Karpas-422 (cell line): Measurements from ENCODE around the gene CELA1. TPM values are rescaled to one million over a fixed set of nuclear protein-coding genes. Genes with fewer than 3 reads are reported as not detected.

Experiments
- DNase-seq: peaks from one replicate; pipeline ENCODE4 v3.0.0-alpha.2; 2015
- H2AFZ ChIP-seq: fragments of 200-600 bp; sonication (generic); 2 replicates; pipeline ENCODE4 v1.6.1; 2014; ENCODE audit warnings: antibody characterized with exemption, low read length, mixed read lengths
- H3K27ac ChIP-seq: fragments of 200-600 bp; sonication (generic); 2 replicates; pipeline ENCODE4 v1.5.1; 2014; ENCODE audit warnings: mild to moderate bottlenecking, low read length, moderate library complexity
- H3K27me3 ChIP-seq: fragments of 200-600 bp; sonication (generic); 2 replicates; pipeline ENCODE4 v1.6.1; 2014; ENCODE audit warnings: low read length, mixed read lengths
- H3K36me3 ChIP-seq: fragments of 200-600 bp; sonication (generic); 2 replicates; pipeline ENCODE4 v1.6.1; 2014; ENCODE audit warnings: low read length, mixed read lengths; ENCODE audit not compliant: insufficient read depth
- H3K4me1 ChIP-seq: fragments of 200-600 bp; sonication (generic); 2 replicates; pipeline ENCODE4 v1.6.1; 2014; ENCODE audit warnings: mild to moderate bottlenecking, low read length, mixed read lengths
- H3K4me2 ChIP-seq: fragments of 200-600 bp; sonication (generic); 2 replicates; pipeline ENCODE4 v1.6.1; 2014; ENCODE audit warnings: low read length, low read depth, mild to moderate bottlenecking; ENCODE audit not compliant: poor library complexity, severe bottlenecking
- H3K4me3 ChIP-seq: fragments of 200-600 bp; sonication (generic); 2 replicates; pipeline ENCODE4 v1.5.1; 2014; ENCODE audit warnings: mild to moderate bottlenecking, antibody characterized with exemption, low read length, mixed read lengths
- H3K79me2 ChIP-seq: fragments of 200-600 bp; sonication (generic); 2 replicates; pipeline ENCODE4 v1.6.1; 2014; ENCODE audit warnings: mild to moderate bottlenecking, low read length, mixed read lengths
- H3K9ac ChIP-seq: fragments of 200-600 bp; sonication (generic); 2 replicates; pipeline ENCODE4 v1.6.0; 2014; ENCODE audit warnings: low read length
- H3K9me2 ChIP-seq: fragments of 200-600 bp; sonication (generic), shearing (Covaris generic); replicated peaks from 2 replicates; pipeline ENCODE4 v1.6.0; 2014; ENCODE audit warnings: mild to moderate bottlenecking, low read length, moderate library complexity; ENCODE audit not compliant: insufficient read depth
- H3K9me3 ChIP-seq: fragments of 300-700, 200-600 bp; sonication (generic); 2 replicates; pipeline ENCODE4 v1.6.1; 2014; ENCODE audit warnings: low read length, mixed read lengths
- H4K20me1 ChIP-seq: fragments of 200-600 bp; sonication (generic); 2 replicates; pipeline ENCODE4 v1.6.1; 2014; ENCODE audit warnings: mild to moderate bottlenecking, antibody characterized with exemption, low read length, low read depth; ENCODE audit not compliant: insufficient read depth
- total RNA-seq: library from RNA; depleted of rRNA; stranded (reverse); fragments of >200 nt; shearing (Covaris generic); gene quantifications from 2 replicates; pipeline ENCODE4 v1.2.3, GENCODE V29; 2014; ENCODE audit warnings: low replicate concordance

Gene CELA1
- total RNA-seq, 1 experiment from 2014 or later, result not detected

- no peak overlapping the region for H3K27ac ChIP-seq
- H3K4me3 ChIP-seq, result no peak overlapping the region
- no peaks in the 10 kb centered on the region for H4K20me1 ChIP-seq
- peaks cover 11% of the 10 kb centered on the region for H3K4me1 ChIP-seq
- H3K9ac ChIP-seq, result no peak overlapping the region
- no peaks in the 10 kb centered on the region for H3K79me2 ChIP-seq
- H3K9me3 ChIP-seq, result no peaks in the 10 kb centered on the region
- no peak for DNase-seq
- H3K36me3 ChIP-seq, result no peaks in the 10 kb centered on the region
- H3K4me2 ChIP-seq, result no peak overlapping the region
- no peaks in the 10 kb centered on the region for H3K9me2 ChIP-seq
- no peak overlapping the region for H2AFZ ChIP-seq
- no peaks in the 10 kb centered on the region for H3K27me3 ChIP-seq
Observed at GRCh38 chr12:51370667-51371066, 24.2 kb upstream of the CELA1 start.

GRCh38 chr12:51369581-51369980, 23.1 kb upstream of the CELA1 start:
- DNase-seq, result no peak
- Histone ChIP-seq H2AFZ (no peak overlapping the region), H3K9ac (no peak overlapping the region), H3K9me2 (no peaks in the 10 kb centered on the region), H3K9me3 (no peaks in the 10 kb centered on the region), H3K36me3 (no peaks in the 10 kb centered on the region), H3K4me1 (peaks cover 11% of the 10 kb centered on the region), H3K27me3 (no peaks in the 10 kb centered on the region), H3K4me2 (no peak overlapping the region), H3K27ac (no peak overlapping the region), H3K4me3 (no peak overlapping the region), H3K79me2 (no peaks in the 10 kb centered on the region), H4K20me1 (no peaks in the 10 kb centered on the region)

- H3K9me3 ChIP-seq, result no peaks in the 10 kb centered on the region
- peak overlapping the region; percentile 23 for H3K4me2 ChIP-seq
- H3K4me1 ChIP-seq, result peaks cover 11% of the 10 kb centered on the region
- peak; percentile 47 for DNase-seq
- H3K4me3 ChIP-seq, result no peak overlapping the region
- no peaks in the 10 kb centered on the region for H3K79me2 ChIP-seq
- no peaks in the 10 kb centered on the region for H3K36me3 ChIP-seq
- H3K27ac ChIP-seq, result no peak overlapping the region
- H2AFZ ChIP-seq, result no peak overlapping the region
- H3K27me3 ChIP-seq, result no peaks in the 10 kb centered on the region
- H3K9ac ChIP-seq, result no peak overlapping the region
- no peaks in the 10 kb centered on the region for H4K20me1 ChIP-seq
- no peaks in the 10 kb centered on the region for H3K9me2 ChIP-seq
Observed at GRCh38 chr12:51368640-51369517, 22.4 kb upstream of the CELA1 start.

- Histone ChIP-seq H3K79me2 (no peaks in the 10 kb centered on the region), H3K4me1 (peaks cover 11% of the 10 kb centered on the region)
Observed at GRCh38 chr12:51365276-51365675, 18.8 kb upstream of the CELA1 start.

GRCh38 chr12:51364001-51364400, 17.5 kb upstream of the CELA1 start:
- no peak overlapping the region for H3K4me2 ChIP-seq
- H3K4me3 ChIP-seq, result no peak overlapping the region
- no peaks in the 10 kb centered on the region for H3K9me2 ChIP-seq
- no peak overlapping the region for H2AFZ ChIP-seq
- no peaks in the 10 kb centered on the region for H3K9me3 ChIP-seq
- no peaks in the 10 kb centered on the region for H4K20me1 ChIP-seq
- H3K79me2 ChIP-seq, result no peaks in the 10 kb centered on the region
- no peaks in the 10 kb centered on the region for H3K27me3 ChIP-seq
- no peak overlapping the region for H3K9ac ChIP-seq
- H3K27ac ChIP-seq, result no peak overlapping the region
- no peak for DNase-seq
- H3K4me1 ChIP-seq, result peaks cover 5% of the 10 kb centered on the region
- no peaks in the 10 kb centered on the region for H3K36me3 ChIP-seq

More at GRCh38 chr12:51365276-51365675, 18.8 kb upstream of the CELA1 start:
- no peak for DNase-seq
- Histone ChIP-seq H2AFZ (no peak overlapping the region), H3K9ac (no peak overlapping the region), H3K27me3 (no peaks in the 10 kb centered on the region), H4K20me1 (no peaks in the 10 kb centered on the region), H3K36me3 (no peaks in the 10 kb centered on the region), H3K4me2 (no peak overlapping the region), H3K9me3 (no peaks in the 10 kb centered on the region), H3K9me2 (no peaks in the 10 kb centered on the region), H3K4me3 (no peak overlapping the region), H3K27ac (no peak overlapping the region)

GRCh38 chr12:51362747-51363342, 16.4 kb upstream of the CELA1 start:
- Histone ChIP-seq H3K36me3 (0 out of 2 replicates have a peak, but pooled peaks cover 2% of the 10 kb centered on the region), H3K79me2 (no peaks in the 10 kb centered on the region), H2AFZ (no peak overlapping the region), H3K9me3 (no peaks in the 10 kb centered on the region), H4K20me1 (no peaks in the 10 kb centered on the region), H3K4me1 (no peaks in the 10 kb centered on the region), H3K27ac (no peak overlapping the region), H3K27me3 (no peaks in the 10 kb centered on the region), H3K4me2 (no peak overlapping the region), H3K9me2 (no peaks in the 10 kb centered on the region), H3K4me3 (no peak overlapping the region), H3K9ac (no peak overlapping the region)
- DNase-seq, result no peak

GRCh38 chr12:51362307-51362706, 15.8 kb upstream of the CELA1 start:
- Histone ChIP-seq H3K4me1 (peaks cover 4% of the 10 kb centered on the region), H3K9me3 (no peaks in the 10 kb centered on the region), H3K9ac (no peak overlapping the region), H4K20me1 (no peaks in the 10 kb centered on the region), H3K4me3 (no peak overlapping the region), H3K9me2 (no peaks in the 10 kb centered on the region), H3K79me2 (no peaks in the 10 kb centered on the region), H2AFZ (no peak overlapping the region), H3K36me3 (0 out of 2 replicates have a peak, but pooled peaks cover 5% of the 10 kb centered on the region), H3K27ac (no peak overlapping the region), H3K27me3 (no peaks in the 10 kb centered on the region), H3K4me2 (no peak overlapping the region)
- no peak for DNase-seq

GRCh38 chr12:51361161-51362016, 14.9 kb upstream of the CELA1 start:
- Histone ChIP-seq H3K9ac (no peak overlapping the region), H3K4me2 (no peak overlapping the region), H3K36me3 (0 out of 2 replicates have a peak, but pooled peaks cover 5% of the 10 kb centered on the region), H3K79me2 (no peaks in the 10 kb centered on the region), H4K20me1 (no peaks in the 10 kb centered on the region), H3K4me1 (peaks cover 5% of the 10 kb centered on the region), H3K27ac (no peak overlapping the region), H3K9me2 (no peaks in the 10 kb centered on the region), H3K4me3 (no peak overlapping the region), H3K27me3 (no peaks in the 10 kb centered on the region), H3K9me3 (no peaks in the 10 kb centered on the region), H2AFZ (no peak overlapping the region)
- DNase-seq, result no peak
